Panc1 (cell line): ENCODE data around the gene RSPH1.

Experiments used
- POLR2AphosphoS5 ChIP-seq: IDR thresholded peaks from 2 replicates; pipeline ENCODE4 v1.6.1; 2012; ENCODE audit warnings: mild to moderate bottlenecking, low read depth, low read length, moderate library complexity
- SIN3A ChIP-seq: IDR thresholded peaks from 2 replicates; pipeline ENCODE4 v1.6.1; 2012; ENCODE audit warnings: low read depth, mild to moderate bottlenecking, low read length, moderate library complexity, borderline replicate concordance; ENCODE audit not compliant: insufficient read depth
- TCF7L2 ChIP-seq: IDR thresholded peaks from 2 replicates; pipeline ENCODE4 v1.6.1; 2011; ENCODE audit warnings: mild to moderate bottlenecking, low read depth, low read length, inconsistent platforms
- TF ChIP-seq, protein P1 (sequence below): fragments of 450-650 bp; IDR thresholded peaks from 2 replicates; pipeline ENCODE4 v1.5.1; 2017; ENCODE audit warnings: mild to moderate bottlenecking
- TF ChIP-seq, protein P2 (sequence below), 2 experiments: IDR thresholded peaks; 2 replicates each; pipeline ENCODE4 v1.6.1; 2011 to 2012; ENCODE audit warnings: low read depth in 2 of 2, control low read depth in 1 of 2, low read length in 1 of 2, mild to moderate bottlenecking in 1 of 2, moderate library complexity in 1 of 2; ENCODE audit not compliant: insufficient read depth in 1 of 2

DNA sequence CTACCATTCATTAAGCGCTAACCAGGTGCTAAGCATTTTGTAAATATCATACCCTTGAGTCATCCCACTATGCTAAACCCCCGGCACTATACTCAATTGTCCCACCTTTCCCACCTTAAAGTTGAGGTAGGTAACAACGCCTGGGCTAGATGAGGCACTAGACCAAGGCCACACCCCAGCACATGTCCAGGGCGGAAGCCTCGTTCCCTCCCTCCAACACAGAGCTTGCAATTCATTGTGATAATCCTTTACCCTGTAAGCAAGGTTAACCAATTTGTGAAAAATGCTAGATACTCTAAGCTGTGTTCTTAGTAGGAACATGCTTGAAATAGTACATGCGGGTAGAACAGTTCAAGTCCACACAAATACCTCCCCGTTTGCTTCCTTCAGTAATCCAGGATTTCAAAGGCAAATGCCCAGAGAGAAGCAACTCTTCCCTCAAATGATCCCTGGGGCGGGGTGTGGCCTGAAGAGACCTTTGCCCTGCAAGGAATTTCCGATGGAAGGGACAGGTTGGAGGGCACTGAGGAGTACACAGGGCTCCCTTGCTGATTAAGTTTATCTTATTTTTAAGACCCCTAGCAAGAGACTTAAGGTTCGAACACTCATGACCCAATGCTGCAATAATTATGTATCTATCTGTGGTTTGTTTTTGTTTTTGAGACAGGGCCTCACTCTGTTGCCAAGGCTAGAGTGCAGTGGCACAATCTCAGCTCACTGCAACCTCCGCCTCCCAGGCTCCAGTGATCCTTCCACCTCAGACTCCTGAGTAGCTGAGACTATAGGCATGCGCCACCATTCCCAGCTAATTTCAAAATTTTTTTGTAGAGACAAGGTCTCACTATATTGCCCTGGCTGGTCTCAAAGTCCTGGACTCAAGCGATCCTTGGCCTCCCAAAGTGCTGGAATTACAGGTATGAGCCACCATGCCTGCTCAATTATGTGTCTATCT lies 2.6 kb downstream of the RSPH1 start:
- TF ChIP-seq, protein P1, sequence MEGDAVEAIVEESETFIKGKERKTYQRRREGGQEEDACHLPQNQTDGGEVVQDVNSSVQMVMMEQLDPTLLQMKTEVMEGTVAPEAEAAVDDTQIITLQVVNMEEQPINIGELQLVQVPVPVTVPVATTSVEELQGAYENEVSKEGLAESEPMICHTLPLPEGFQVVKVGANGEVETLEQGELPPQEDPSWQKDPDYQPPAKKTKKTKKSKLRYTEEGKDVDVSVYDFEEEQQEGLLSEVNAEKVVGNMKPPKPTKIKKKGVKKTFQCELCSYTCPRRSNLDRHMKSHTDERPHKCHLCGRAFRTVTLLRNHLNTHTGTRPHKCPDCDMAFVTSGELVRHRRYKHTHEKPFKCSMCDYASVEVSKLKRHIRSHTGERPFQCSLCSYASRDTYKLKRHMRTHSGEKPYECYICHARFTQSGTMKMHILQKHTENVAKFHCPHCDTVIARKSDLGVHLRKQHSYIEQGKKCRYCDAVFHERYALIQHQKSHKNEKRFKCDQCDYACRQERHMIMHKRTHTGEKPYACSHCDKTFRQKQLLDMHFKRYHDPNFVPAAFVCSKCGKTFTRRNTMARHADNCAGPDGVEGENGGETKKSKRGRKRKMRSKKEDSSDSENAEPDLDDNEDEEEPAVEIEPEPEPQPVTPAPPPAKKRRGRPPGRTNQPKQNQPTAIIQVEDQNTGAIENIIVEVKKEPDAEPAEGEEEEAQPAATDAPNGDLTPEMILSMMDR = no peak
- TF ChIP-seq POLR2AphosphoS5 (no peak), SIN3A (no peak), TCF7L2 (no peak)
- TF ChIP-seq, protein P2, sequence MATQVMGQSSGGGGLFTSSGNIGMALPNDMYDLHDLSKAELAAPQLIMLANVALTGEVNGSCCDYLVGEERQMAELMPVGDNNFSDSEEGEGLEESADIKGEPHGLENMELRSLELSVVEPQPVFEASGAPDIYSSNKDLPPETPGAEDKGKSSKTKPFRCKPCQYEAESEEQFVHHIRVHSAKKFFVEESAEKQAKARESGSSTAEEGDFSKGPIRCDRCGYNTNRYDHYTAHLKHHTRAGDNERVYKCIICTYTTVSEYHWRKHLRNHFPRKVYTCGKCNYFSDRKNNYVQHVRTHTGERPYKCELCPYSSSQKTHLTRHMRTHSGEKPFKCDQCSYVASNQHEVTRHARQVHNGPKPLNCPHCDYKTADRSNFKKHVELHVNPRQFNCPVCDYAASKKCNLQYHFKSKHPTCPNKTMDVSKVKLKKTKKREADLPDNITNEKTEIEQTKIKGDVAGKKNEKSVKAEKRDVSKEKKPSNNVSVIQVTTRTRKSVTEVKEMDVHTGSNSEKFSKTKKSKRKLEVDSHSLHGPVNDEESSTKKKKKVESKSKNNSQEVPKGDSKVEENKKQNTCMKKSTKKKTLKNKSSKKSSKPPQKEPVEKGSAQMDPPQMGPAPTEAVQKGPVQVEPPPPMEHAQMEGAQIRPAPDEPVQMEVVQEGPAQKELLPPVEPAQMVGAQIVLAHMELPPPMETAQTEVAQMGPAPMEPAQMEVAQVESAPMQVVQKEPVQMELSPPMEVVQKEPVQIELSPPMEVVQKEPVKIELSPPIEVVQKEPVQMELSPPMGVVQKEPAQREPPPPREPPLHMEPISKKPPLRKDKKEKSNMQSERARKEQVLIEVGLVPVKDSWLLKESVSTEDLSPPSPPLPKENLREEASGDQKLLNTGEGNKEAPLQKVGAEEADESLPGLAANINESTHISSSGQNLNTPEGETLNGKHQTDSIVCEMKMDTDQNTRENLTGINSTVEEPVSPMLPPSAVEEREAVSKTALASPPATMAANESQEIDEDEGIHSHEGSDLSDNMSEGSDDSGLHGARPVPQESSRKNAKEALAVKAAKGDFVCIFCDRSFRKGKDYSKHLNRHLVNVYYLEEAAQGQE (IDR thresholded peaks at IDR 0.05; ENCODE audit: insufficient read depth in 1 of 2, low read depth in 2 of 2, low read length in 1 of 2) = no peak
